Measurements from ENCODE around the gene CHST1. TPM values are rescaled to one million over a fixed set of nuclear protein-coding genes. Genes with fewer than 3 reads are reported as not detected.

CHST1 gene, protein sequence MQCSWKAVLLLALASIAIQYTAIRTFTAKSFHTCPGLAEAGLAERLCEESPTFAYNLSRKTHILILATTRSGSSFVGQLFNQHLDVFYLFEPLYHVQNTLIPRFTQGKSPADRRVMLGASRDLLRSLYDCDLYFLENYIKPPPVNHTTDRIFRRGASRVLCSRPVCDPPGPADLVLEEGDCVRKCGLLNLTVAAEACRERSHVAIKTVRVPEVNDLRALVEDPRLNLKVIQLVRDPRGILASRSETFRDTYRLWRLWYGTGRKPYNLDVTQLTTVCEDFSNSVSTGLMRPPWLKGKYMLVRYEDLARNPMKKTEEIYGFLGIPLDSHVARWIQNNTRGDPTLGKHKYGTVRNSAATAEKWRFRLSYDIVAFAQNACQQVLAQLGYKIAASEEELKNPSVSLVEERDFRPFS
- polyA plus RNA-seq (2014; cell fraction: cytosol; rRNA removed), result 0.08 TPM in 1 of 2 replicates, not detected in the other
- 0.25 and 0.75 TPM in 2 replicates for polyA plus RNA-seq (2014; cell fraction: nucleus; rRNA removed)

DNA sequence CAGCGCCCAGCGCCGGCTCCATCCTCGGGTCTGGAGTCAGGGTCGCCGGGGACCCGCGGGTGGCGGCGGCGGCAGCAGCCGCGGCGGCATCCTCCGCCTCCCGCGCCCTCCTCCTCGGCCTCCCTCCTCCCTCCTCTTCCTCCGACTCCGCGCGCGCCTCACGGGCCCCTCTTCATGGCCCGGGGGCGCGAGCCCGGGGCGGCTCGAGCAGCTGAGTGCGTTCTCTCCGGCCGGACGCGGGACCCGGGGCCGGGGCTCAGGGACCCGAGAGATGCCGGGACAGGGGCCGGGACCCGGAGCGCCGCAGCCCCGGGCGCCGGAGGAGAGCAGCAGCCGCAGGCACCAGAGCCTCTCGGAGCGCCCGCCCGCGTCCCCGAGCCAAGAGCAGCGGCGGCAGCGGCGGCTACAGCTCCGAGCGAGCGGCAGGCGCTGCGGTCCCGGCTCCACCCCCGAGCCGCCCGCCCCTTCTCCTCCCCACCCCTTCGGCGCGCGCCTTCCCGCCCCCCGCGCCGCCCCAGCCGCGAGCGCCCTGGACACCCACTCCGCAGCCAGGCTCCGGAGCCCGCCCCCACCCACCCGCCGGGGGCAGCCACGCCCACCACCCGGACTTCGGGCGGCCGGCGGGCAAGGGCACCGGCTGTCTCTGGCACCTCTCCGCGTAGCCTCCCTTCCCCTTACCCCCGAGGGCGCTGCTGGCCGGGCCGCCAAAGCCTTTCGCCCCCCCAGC lies at the start of gene CHST1:
Gene CHST1, minus strand, starts transcription at position 417 of the 727 bp plus-strand sequence. CDS start 14,699 bp downstream, outside the sequence.
- no peak for DNase-seq (ENCODE audit: low spot score)

DNA sequence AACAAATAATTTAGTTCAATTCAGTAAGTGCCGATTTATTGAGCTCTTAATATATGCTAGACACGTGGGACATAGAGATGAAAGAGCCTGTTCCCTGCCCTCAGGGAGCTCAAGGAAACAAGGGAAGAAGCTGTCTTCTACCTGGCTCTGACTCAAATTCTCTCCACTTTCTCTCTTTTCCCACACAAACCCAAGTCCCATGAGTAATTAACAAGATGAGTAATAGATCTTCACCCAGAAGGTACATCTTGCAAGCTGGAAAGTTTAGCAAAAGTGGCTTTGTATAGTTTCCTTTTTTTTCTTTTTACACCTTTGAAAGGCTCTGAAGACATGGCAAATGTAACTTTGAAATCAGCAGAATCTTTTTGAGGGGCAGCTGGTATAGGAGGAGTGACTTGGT lies 48.2 kb upstream of the CHST1 start:
- DNase-seq (ENCODE audit: low spot score), result no peak

DNA sequence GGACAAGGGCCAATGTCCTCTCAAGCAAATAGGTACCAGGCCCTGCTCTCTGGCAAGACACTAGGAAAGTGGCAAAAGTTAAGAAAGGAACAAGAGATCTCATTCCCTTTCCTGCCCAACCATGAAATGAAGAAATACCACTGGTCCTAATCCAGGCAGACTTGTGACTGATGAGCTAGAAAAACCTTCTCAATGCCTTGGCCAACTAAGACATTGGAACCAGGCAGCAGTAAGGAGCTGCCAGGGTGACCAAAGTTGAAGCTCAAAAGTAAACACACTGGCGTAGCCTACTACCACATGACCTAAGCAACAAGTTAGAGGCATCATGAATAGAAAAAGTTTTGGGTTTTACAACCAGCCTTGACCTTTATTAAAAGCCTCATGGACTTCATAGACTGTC lies 45.1 kb upstream of the CHST1 start:
- no peak for DNase-seq (ENCODE audit: low spot score)

DNA sequence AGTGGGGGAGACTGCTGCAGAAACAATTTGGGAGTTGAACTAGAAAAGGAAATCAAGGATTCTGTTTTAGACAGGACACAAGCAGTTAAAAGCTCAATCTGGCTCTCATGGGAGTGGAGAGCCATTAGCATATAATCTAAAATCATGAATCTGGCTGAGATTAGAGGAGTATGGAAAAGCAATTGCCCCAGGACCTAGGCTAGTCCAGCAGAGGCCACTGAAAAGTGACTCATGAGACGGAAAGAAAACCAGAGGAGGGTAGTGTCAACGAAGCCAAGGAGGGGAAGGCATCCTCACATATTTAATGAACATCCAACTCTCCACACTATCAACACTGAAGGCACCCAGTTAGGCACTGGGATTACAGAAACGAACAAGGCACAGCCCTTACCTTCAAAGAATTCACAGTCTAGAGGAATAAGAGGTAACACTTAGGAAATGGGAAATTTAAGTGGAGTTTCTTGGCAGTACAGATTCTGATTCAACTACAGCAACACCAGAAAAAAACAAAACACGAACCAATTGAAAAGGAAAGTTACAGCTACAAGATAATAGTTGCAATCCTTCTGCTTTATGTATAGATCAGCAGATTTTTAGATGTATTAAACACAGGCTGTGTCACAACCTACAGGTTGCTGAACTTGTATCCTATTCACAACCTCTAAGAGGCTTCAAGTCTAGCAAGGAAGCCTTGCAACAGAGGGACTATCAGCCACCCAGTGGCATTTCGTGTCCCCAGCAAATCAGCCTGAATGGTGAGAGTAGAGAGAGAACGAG lies 43.7 kb upstream of the CHST1 start:
- no peak for DNase-seq (ENCODE audit: low spot score)

DNA sequence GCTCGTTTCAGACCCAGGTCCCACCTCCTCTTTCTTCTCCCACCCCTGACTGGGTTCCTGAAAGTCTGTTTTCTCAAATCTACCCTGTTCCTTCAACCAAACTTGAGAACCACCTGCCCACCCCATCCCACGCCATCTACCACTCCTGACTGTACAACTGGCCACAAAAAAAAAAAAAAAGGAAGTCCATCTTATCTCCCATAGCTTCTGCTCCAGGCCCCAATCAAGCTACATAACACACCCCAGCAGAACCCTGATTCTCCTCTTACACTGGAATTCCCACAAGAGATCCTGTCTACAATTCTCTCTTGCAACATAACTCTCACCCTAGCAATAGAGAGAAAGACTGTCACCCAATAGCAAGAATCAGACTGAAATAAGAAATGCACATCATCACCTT lies 39.2 kb upstream of the CHST1 start:
- no peak for DNase-seq (ENCODE audit: low spot score)

DNA sequence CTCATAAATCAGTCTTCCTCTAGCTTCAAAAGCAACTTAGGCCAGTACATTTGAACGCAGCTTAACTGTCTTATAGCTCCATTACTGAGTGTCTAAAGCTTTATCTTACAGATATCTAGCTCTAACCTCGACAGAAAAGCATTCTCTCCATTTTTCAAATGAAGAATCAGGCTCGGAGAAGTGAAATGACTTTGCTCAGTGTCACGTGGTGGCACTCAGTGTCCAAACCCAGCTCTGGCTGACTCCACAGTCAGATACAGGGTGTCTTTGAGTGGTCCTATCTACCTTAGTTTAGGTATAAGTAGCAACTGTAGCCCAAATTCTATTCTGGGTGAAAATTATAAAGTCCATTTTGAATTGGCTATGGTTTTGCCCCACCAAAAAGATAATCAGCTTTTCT lies 38.7 kb upstream of the CHST1 start:
- DNase-seq (ENCODE audit: low spot score), result no peak

DNA sequence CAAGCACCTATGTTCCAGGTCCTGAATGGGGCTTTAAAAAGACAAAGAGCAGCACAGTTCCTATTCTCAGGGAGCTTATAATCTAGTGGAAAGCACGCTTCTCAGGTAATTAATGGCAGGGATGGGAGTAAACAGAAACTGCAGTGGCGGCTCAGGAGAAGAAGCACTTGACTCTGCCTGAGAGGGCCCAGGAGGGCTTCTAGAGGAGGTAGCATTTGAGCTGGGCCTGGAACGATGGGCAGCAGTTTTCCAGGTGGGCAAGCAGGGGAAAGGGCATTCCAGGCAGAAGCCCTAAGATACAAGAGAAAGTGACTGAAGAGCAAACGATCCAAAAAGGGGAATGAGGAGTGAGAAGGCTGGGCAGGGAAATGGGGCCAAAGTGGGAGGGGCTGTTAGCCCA lies 37.1 kb upstream of the CHST1 start:
- no peak for DNase-seq (ENCODE audit: low spot score)

DNA sequence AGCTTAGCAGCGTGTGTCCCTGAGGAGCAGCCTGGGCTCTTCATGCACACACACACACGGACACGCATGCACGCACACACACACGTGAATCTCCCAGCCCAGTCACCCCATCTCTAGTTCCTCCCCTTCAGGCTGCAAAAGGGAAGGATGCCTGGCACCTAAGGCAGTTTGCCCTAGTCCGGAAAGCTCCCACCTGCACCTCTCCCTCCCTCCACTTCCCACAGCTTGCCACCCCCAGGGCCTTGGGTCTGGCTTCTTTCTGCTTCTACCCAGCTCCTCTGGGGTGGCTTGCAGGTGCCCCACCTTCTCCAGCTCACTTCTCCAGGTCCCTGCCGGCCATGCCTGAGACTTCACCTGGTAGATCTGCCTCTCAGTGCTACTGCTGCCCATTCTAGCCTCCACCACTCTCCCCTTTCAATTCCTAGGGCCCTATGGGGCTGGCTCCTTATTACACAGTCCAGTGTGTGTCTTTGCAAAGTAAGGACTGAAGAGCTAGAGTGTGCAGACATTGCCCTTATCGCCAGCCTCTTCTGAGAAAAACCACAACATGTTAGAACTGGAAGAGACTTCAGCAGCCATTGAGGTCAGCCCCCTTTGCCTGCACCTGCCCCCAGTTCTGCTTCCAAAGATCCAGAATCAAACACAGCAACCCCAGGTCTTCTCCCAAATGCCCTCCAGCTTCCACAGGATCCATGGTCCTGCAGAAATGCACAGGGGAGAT lies 33.5 kb upstream of the CHST1 start:
- no peak for DNase-seq (ENCODE audit: low spot score)

DNA sequence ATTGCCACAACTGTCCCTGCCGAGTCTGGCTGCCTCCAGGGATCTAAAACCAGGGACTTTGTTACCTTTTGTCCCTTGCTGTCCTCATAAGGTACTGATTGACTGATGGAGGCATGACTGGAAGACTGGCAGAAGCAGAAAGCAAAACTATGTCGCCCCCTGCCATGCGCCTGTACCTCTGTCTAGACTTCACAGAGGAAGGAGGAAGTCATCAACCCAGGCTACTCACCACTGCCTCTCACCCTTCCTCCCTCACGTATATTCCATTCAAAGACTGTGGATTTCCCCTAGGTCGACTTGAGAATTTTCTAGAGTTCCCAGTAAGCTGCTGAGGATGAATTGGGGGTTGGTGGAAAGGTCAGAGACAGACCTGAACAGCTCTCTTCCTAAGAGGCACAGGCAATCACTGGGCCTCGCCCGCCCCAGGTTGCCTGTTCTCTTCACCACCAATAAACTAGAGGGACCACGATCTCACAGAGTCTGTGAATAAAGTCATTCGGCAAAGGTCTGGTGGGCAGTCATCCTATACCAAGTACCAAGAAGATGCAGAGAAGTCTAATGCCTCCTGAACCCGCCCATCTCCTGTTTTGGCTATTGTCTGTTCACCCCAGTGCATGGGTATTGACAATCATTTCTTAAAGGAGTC lies 27.5 kb upstream of the CHST1 start:
- DNase-seq (ENCODE audit: low spot score), result no peak

DNA sequence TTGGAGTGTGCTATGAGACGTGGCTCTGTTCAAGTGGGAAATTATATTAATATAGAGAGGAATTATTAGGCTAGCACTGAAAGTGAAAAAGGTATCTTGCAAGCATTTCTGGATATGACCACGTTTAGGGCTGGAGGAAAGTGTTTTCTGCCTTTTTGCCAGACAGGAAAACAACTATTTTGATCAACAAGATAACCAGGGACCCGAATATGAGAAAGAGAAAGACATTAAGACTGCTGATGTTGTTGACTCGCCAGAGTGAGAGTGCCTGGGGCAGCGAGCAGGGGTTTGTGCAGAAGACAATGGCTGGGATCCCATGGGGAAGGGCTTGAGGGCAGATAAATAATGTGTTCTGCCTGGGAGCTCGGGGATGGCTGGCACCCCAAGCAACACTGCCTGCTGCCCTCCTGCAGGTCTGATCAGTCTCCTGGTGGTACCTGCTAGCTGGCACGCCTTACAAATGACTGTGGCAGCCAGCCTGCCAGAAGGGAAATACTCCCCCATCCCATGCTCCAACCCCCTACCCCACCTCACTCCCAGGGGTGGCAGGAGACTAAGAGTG lies 23.1 kb upstream of the CHST1 start:
- no peak for DNase-seq (ENCODE audit: low spot score)

DNA sequence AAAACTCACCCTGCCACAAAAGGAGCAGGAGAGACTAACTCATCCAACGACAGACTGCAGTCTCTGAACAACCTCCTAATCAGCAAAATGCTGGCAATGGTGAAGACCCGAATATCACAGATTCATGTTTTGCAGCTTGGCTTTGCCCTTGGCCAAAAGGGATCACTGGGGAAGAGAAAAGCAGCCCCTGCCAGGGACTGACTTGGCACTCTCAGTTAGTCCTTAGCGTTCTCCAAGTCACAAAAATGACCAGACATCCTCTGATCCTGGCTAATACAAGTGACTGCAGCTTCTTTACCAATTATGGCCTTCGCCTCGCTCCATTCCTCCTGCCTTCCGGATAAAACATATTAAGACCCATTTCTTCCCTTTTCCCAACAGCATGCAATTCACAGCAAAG lies 22.4 kb upstream of the CHST1 start:
- DNase-seq (ENCODE audit: low spot score), result no peak

DNA sequence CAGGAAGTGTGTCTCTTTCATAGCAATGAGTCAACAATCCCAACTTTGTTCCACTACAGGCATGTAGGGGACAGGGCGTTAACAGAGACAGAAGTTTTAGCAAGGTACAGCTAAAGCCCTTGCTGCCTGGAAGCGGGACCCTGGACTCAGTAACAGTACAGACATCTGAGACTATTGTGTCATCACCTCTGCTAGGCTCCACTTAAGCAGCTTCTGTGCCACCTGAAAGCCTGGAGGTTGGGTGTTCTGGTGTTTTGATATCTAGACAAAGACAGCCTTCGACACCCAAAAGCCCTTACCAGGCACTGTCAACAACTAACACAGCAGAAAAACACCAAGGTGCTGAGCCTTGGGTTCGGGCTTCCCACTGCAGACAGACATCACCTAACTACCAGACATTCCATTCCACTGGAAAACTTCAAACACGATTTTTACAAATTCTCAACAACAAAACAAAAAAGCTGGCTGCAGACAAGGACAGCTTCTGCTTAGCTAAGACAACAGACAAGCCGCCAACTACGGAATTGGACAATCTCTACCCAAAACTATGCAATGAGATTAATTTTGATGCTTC lies 20.6 kb upstream of the CHST1 start:
- no peak for DNase-seq (ENCODE audit: low spot score)

DNA sequence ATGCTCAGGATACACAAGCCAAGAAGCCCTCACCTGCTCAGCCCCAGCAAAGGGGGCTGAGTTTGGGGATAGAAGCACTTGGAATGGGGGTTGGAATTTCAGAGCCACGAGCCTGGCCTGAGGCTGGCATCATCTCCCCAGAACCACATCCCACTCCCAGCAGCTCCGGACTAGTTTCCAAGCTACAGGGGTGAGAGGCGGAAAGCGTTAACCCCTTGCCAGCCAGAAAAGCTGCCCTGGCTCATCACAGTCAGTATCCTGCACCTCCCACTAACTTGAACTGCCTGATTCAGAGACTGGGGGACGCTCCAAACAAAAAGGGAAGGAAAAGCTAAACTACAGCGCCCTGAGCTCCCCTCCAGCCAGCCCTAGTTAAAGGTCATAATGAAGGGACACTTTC lies 19.0 kb upstream of the CHST1 start:
- no peak for DNase-seq (ENCODE audit: low spot score)

DNA sequence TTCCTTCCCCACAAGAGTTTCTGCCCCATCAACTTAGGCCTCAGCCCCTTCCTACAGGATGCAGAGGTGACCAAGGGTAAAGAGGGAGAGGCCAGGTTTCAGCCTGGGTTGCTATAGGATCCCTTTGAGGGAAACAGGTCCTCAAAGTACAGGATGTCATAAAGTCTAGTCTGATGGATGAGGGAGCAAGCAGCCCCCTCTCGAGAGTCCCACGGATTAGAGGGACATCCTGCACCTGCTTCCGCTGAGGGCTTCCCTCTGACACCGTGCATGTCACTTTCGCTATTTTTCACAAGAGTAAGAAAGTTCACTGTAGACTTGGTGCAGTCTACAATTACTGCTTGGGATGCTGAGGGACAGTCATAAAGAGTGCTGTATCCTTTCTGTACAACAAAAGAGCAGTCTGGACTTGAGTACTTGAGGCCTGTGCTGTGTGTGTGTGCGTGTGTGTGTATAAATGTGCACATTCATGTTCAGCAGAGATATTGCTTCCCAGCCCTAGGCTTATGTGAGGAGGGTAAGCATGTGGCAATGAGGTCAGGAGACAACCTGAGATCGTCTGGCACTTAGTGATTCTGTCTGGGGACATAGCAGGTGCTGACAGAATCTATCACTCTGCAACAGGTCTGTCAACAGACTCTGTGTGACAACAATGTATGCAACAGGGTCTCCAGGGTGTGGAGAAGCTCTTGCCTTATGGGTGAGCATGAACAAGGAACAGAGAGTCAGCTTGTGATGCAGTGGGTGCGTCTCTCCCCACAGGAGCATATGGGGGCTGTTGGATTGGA lies 18.0 kb upstream of the CHST1 start:
- DNase-seq (ENCODE audit: low spot score), result no peak

DNA sequence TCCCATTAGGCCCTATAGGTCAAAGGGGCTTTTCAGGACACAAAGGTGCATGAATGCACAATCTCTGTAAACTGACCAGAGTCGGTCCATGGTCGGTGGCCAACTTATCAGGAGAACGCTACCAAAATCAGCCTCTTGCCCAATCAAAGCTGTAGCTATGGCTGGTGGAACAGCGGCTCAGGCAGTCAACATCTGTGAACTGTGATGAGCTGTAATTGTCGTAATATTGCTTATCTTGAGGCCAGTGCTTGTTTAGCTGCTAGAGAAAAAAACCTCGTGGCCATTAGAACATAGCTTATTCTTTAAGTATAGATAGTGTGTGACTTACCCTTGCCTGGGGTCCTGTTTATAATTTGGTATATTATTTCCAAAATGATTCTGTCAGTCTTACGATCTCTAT lies 14.4 kb upstream of the CHST1 start:
- DNase-seq (ENCODE audit: low spot score), result no peak

DNA sequence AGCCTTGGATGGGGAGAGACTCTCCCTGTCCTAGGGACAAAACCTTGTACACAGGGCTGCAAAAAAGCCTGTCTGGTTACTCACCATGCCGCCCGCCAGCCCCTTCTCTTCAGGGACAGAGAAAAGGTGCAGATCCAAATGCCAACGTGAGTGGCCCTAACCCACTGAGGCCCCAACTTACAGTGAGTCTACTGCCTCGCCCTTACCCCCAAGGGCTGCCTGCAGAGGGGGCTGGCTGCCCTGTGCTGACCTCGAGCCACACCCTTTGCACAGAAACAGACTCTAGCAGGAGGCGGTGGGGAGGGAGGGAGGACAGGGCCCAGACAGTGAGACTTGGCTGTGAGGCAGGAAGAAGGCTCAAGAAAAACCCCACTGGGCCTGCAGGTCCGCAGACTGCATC lies 13.6 kb upstream of the CHST1 start:
- DNase-seq (ENCODE audit: low spot score), result no peak

DNA sequence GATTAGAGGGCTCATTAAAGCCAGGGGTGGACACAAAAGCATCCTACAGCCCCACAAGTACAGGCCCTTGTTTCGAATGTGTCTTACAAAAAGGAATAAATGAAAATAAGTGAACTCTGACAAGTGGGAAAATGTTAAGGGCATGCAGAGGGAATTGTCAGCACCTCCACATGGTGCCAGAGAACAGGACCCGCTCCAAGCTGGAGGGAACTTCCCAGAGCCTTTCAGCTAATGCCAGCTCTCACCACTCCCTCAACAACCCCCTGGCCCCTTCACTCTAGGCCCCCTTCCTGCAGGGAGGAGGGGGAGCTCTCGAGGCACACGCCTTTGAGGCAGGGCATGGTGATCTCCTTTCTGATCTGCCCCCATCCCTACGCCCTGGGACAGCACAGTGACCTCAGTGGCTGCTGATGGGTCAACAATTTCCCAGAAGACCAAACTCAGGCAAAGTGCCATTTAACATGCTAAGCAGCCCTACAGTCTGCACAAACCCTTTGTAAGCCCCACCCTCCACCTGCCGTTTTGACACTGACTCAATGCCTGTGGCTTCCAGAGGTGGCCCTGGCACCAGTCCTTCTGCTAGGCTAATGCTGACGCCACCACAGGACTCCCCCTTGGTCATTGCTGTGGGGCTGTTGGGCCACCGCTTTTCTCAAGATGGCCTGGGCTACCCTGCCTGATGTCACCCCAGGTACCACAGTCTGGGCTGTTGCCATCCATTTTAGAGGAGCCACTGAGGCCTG lies 12.5 kb upstream of the CHST1 start:
- DNase-seq (ENCODE audit: low spot score), result no peak

DNA sequence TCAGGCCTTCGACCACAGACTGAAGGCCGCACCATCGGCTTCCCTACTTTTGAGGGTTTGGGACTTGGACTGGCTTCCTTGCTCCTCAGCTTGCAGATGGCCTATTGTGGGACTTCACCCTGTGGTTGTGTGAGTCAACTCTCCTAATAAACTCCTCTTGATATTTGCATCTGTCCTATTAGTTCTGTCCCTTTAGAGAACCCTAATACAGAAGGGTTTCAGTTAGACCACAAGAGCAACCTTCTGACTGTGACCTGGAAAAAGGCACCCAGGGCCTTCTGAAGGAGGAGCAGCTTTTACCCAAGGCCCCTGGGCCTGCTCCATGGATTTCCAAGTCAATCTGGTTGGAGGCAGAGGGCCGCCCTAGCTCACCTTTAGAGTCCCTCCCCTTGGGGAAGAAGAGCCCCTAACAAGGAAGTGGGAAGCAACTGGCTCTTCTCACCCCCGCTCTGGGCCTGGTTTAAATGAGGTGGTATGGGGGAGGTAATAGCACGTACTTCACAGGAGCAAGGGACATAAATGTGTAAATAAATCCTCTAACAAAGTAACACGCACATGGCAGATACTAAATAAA lies 11.2 kb upstream of the CHST1 start:
- DNase-seq (ENCODE audit: low spot score), result no peak

Data from SK-N-DZ (cell line).